NCI-H510A (cell line): ENCODE measurements around the gene OR13J1.

Experiments used
- DNase-seq: peaks from one replicate; lab custom pipeline; 2025; lab: John Stamatoyannopoulos, UW

The OR13J1 gene

GRCh38 chr9:35858458-35858857 is 11.7 kb downstream of the OR13J1 start:
- no peak for DNase-seq

GRCh38 chr9:35856882-35857281 is 13.3 kb downstream of the OR13J1 start:
- DNase-seq = no peak

GRCh38 chr9:35856206-35856605 is 14.0 kb downstream of the OR13J1 start:
- no peak for DNase-seq

- DNase-seq = no peak
Observed at GRCh38 chr9:35854091-35854762, 16.0 kb downstream of the OR13J1 start.

GRCh38 chr9:35852876-35853865 is 17.0 kb downstream of the OR13J1 start:
- DNase-seq = no peak

GRCh38 chr9:35852267-35852815 is 17.9 kb downstream of the OR13J1 start:
- DNase-seq = no peak

- DNase-seq = no peak
Observed at GRCh38 chr9:35847792-35848572, 22.2 kb downstream of the OR13J1 start.

GRCh38 chr9:35845824-35846771 is 24.1 kb downstream of the OR13J1 start:
- DNase-seq = no peak

GRCh38 chr9:35844628-35845270 is 25.5 kb downstream of the OR13J1 start:
- no peak for DNase-seq

- DNase-seq = no peak
Observed at GRCh38 chr9:35842795-35843194, 27.4 kb downstream of the OR13J1 start.

GRCh38 chr9:35842020-35842745 is 28.0 kb downstream of the OR13J1 start:
- DNase-seq = no peak

- DNase-seq = no peak
Observed at GRCh38 chr9:35841645-35841900, 28.6 kb downstream of the OR13J1 start.

GRCh38 chr9:35840881-35841644 is 29.1 kb downstream of the OR13J1 start:
- no peak for DNase-seq

- no peak for DNase-seq
Observed at GRCh38 chr9:35839926-35840325, 30.3 kb downstream of the OR13J1 start.

GRCh38 chr9:35836595-35836994 is 33.6 kb downstream of the OR13J1 start:
- no peak for DNase-seq

- no peak for DNase-seq
Observed at GRCh38 chr9:35835766-35836165, 34.4 kb downstream of the OR13J1 start.

- DNase-seq = no peak
Observed at GRCh38 chr9:35835216-35835632, 35.0 kb downstream of the OR13J1 start.

- no peak for DNase-seq
Observed at GRCh38 chr9:35834260-35835215, 35.7 kb downstream of the OR13J1 start.
